PFSK-1 (cell line): ENCODE measurements around the gene CTNNA3.

Source experiments
- FOXP2 ChIP-seq: optimal IDR thresholded peaks from 2 replicates; pipeline ENCODE3; 2011; ENCODE audit warnings: borderline replicate concordance, control low read depth, inconsistent platforms; ENCODE audit not compliant: insufficient read depth; ENCODE audit errors: extremely low read length, extremely low read depth
- POLR2AphosphoS5 ChIP-seq: IDR thresholded peaks from 2 replicates; pipeline ENCODE4 v1.6.1; 2012; ENCODE audit warnings: low read depth, mild to moderate bottlenecking, control low read depth, low read length, moderate library complexity
- REST ChIP-seq, 2 experiments: IDR thresholded peaks; 2 replicates each; pipeline versions ENCODE4 v1.6.1 to v1.8.0; 2011 to 2012; ENCODE audit warnings: low read depth in 2 of 2, low read length in 2 of 2, control low read depth in 1 of 2, inconsistent platforms in 1 of 2, mild to moderate bottlenecking in 1 of 2, moderate library complexity in 1 of 2; ENCODE audit not compliant: insufficient read depth in 1 of 2
- SIN3A ChIP-seq: IDR thresholded peaks from 2 replicates; pipeline ENCODE4 v1.6.1; 2012; ENCODE audit warnings: mild to moderate bottlenecking, low read length, moderate library complexity, borderline replicate concordance; ENCODE audit not compliant: insufficient read depth
- TAF1 ChIP-seq: IDR thresholded peaks from 2 replicates; pipeline ENCODE4 v1.6.1; 2012; ENCODE audit warnings: low read length, control low read depth, borderline replicate concordance; ENCODE audit not compliant: insufficient read depth

Gene CTNNA3

DNA sequence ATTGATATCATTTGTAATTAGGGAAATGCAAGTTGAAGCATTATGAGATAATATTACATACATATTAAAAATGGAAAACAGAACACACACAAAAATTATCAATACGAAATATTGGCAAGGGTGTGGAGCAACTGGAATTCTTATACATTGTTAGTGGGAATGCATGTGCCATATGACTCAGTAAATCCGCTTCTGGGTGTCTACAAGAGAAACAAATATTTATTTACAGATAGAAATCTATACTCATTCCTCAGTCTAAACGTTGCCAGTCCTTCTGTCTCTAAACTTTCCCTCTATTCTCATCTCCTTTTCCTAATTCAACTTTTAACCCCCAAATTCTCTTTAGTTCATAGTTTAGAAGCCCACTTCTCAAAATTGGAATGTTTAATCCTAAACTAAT, 940.5 kb downstream of the CTNNA3 start:
- TF ChIP-seq REST (IDR thresholded peaks at IDR 0.05; ENCODE audit: insufficient read depth in 1 of 2, low read depth in 2 of 2, low read length in 2 of 2) (no peak), POLR2AphosphoS5 (no peak), SIN3A (no peak), FOXP2 (no peak), TAF1 (no peak)

DNA sequence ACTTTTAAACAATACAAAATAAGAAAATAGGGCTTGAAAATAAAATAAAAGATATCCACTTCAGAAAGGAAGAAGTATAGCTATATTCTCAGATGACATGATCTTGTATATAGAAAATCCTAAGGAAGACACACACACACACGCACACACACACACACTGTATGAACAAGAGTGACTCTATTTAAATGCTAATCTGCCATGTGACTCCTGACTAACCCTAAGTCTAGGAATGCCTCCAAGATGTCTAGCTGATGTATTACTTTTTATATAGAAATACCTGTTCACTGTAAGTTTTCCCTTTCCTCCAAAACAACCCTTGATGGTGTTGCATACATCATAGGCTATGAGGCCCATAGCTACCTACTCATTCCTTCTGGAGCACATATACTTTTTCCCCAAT, 943.3 kb downstream of the CTNNA3 start:
- TF ChIP-seq REST (IDR thresholded peaks at IDR 0.05; ENCODE audit: insufficient read depth in 1 of 2, low read depth in 2 of 2, low read length in 2 of 2) = no peak
- TF ChIP-seq POLR2AphosphoS5 = no peak
- TF ChIP-seq TAF1 = no peak
- no peak for TF ChIP-seq FOXP2

DNA sequence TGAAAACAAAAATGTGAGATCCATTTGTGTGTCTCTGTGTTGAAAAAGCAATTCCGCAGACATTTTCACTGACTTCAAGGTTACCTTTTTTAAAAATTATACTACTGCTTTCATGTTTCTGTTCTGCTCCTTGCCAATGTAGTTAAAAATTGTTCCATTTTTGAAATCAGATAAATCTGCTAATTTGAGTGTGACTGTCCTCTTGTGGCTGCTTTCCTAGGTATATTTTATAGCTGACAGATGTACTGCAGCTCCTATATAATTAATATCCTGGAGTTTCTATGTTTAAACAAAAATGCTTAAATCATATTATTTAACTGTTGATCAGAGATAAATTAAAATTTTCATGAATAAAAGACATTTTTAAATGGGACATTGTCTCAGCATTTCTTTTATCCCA, 947.8 kb downstream of the CTNNA3 start:
- TF ChIP-seq POLR2AphosphoS5 (no peak), REST (IDR thresholded peaks at IDR 0.05; ENCODE audit: insufficient read depth in 1 of 2, low read depth in 2 of 2, low read length in 2 of 2) (no peak), SIN3A (no peak), FOXP2 (no peak), TAF1 (no peak)

- TF ChIP-seq SIN3A = no peak
- TF ChIP-seq FOXP2 = no peak
- TF ChIP-seq REST (IDR thresholded peaks at IDR 0.05; ENCODE audit: insufficient read depth in 1 of 2, low read depth in 2 of 2, low read length in 2 of 2) = no peak
- no peak for TF ChIP-seq TAF1
- TF ChIP-seq POLR2AphosphoS5 = no peak
Observed at GRCh38 chr10:66747451-66747850, 948.5 kb downstream of the CTNNA3 start.

DNA sequence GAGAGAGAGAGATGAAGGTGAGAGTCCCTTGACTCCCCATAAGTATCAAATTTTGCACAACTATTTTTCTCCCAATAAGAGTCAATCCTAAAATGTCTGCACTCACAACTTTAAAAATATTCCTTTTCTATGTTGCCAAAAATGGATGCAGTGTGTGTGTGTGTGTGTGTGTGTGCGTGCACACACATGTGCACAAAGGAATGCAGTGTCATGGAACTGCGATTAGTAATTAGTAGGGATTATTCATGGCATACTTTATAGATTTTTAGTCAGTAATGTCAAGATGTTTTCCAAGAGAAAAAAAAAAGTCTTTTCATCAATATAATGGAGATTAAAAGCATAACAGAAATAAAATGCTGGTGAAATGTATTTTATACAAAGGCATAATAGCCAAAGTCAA, 949.3 kb downstream of the CTNNA3 start:
- TF ChIP-seq TAF1 (no peak), POLR2AphosphoS5 (no peak), SIN3A (no peak), REST (IDR thresholded peaks at IDR 0.05; ENCODE audit: insufficient read depth in 1 of 2, low read depth in 2 of 2, low read length in 2 of 2) (no peak), FOXP2 (no peak)
